Endodermal cell (in vitro differentiated cells): Measurements from ENCODE around the gene SETMAR. TPM values are rescaled to one million over a fixed set of nuclear protein-coding genes. Genes with fewer than 3 reads are reported as not detected.

Experiments
- DNase-seq: peaks from one replicate; pipeline ENCODE4 v3.0.0-alpha.2; 2017
- H3K27ac ChIP-seq: 2 replicates; pipeline ENCODE4 v1.5.1; 2013; ENCODE audit warnings: mild to moderate bottlenecking, low read depth, low read length, moderate library complexity
- H3K27me3 ChIP-seq: 2 replicates; pipeline ENCODE4 v1.6.1; 2013; ENCODE audit warnings: mild to moderate bottlenecking, low read length, moderate library complexity; ENCODE audit not compliant: insufficient read depth, control insufficient read depth, poor library complexity, severe bottlenecking
- H3K36me3 ChIP-seq: 2 replicates; pipeline ENCODE4 v1.7.0; 2013; ENCODE audit warnings: mild to moderate bottlenecking, low read length, moderate library complexity; ENCODE audit not compliant: control insufficient read depth, insufficient read depth
- H3K4me1 ChIP-seq: one replicate; pipeline ENCODE4 v1.7.0; 2013; ENCODE audit warnings: low read length; ENCODE audit not compliant: control insufficient read depth, insufficient read depth
- H3K4me3 ChIP-seq: 2 replicates; pipeline ENCODE4 v1.5.1; 2013; ENCODE audit warnings: mild to moderate bottlenecking, low read length, moderate library complexity
- H3K9ac ChIP-seq: 2 replicates; pipeline ENCODE4 v1.6.1; 2013; ENCODE audit warnings: mild to moderate bottlenecking, low read length, moderate library complexity; ENCODE audit not compliant: poor library complexity, severe bottlenecking; ENCODE audit errors: extremely low read depth
- H3K9me3 ChIP-seq: 2 replicates; pipeline ENCODE4 v1.6.1; 2013; ENCODE audit warnings: mild to moderate bottlenecking, low read length, moderate library complexity; ENCODE audit not compliant: control insufficient read depth
- H3K27ac Mint-ChIP-seq: 2 replicates; pipeline ENCODE4 v1.8.0; 2020; ENCODE audit warnings: mixed read lengths
- H3K27me3 Mint-ChIP-seq: 2 replicates; pipeline ENCODE4 v1.8.0; 2021; ENCODE audit warnings: mild to moderate bottlenecking, mixed read lengths; ENCODE audit not compliant: insufficient read depth
- H3K36me3 Mint-ChIP-seq: 2 replicates; pipeline ENCODE4 v1.8.0; 2020; ENCODE audit warnings: low read depth, mixed read lengths
- H3K4me1 Mint-ChIP-seq: 2 replicates; pipeline ENCODE4 v1.8.0; 2020; ENCODE audit warnings: mixed read lengths
- H3K4me3 Mint-ChIP-seq: 2 replicates; pipeline ENCODE4 v1.8.0; 2020; ENCODE audit warnings: mild to moderate bottlenecking, moderate library complexity, mixed read lengths
- H3K9me3 Mint-ChIP-seq: 2 replicates; pipeline ENCODE4 v1.8.0; 2020; ENCODE audit warnings: mild to moderate bottlenecking, mixed read lengths
- WGBS, 2 experiments: methylation state at CpG; one replicate each; pipeline versions ENCODE4 v1.1.5 to v1.1.7; 2013; ENCODE audit warnings: missing lambda C conversion rate in 2 of 2, mixed read lengths in 1 of 2; ENCODE audit not compliant: insufficient coverage in 1 of 2, insufficient read length in 1 of 2; 5-methylcytosine and 5-hydroxymethylcytosine counted together
- total RNA-seq, 2 donors: library from RNA; stranded (reverse); fragmentation: NEBNext Ultra II Directional in 1 of 2; extraction: Animal tissue kit (Norgen Biotek cat#: 25700) in 1 of 2; gene quantifications; 2 replicates in 1 of 2; 3 replicates in 1 of 2; pipeline ENCODE4 v1.2.1, GENCODE V29; 2021
- TF ChIP-seq, protein P1 (sequence below): fragments of 200-600 bp; sonication (generic); conservative IDR thresholded peaks from 2 replicates; pipeline ENCODE4 v1.5.0; 2021; ENCODE audit warnings: antibody characterized with exemption, mild to moderate bottlenecking

Gene SETMAR
- total RNA-seq, 2 donors from 2014 or later = 18.8 to 20.9 TPM

DNA sequence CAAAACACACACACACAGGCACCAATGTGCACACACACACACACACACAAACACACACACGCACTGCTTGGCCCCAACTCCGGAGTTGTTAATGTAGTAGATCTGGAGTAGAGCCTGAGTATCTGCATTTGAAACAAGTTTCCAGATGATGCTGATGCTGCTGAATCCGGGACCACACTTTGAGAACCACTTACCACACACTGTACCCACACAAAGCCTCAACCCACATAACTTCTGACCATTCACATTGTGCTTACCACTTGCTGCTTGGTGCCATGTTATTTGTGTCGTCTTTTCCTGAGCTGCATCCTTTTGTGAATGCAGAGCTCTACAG is 36.9 kb downstream of the SETMAR start:
- Histone ChIP-seq H3K36me3 (no peaks in the 10 kb centered on the region), H3K9ac (no peak overlapping the region), H3K4me1 (no peaks in the 10 kb centered on the region), H3K4me3 (no peak overlapping the region), H3K27me3 (no peaks in the 10 kb centered on the region), H3K27ac (no peak overlapping the region), H3K9me3 (no peaks in the 10 kb centered on the region)
- WGBS, 2 experiments = 95% methylated on average over 4 of the region's 4 CpGs; no CpG with 5 or more reads in 1 of the 2 experiments
- no peaks in the 10 kb centered on the region for H3K36me3 Mint-ChIP-seq
- no peaks in the 10 kb centered on the region for H3K9me3 Mint-ChIP-seq
- H3K4me3 Mint-ChIP-seq = no peak overlapping the region
- no peak overlapping the region for H3K27ac Mint-ChIP-seq
- DNase-seq = no peak
- peaks cover under 1% of the 10 kb centered on the region for H3K27me3 Mint-ChIP-seq
- H3K4me1 Mint-ChIP-seq = peaks cover 8% of the 10 kb centered on the region
- TF ChIP-seq, protein P1, sequence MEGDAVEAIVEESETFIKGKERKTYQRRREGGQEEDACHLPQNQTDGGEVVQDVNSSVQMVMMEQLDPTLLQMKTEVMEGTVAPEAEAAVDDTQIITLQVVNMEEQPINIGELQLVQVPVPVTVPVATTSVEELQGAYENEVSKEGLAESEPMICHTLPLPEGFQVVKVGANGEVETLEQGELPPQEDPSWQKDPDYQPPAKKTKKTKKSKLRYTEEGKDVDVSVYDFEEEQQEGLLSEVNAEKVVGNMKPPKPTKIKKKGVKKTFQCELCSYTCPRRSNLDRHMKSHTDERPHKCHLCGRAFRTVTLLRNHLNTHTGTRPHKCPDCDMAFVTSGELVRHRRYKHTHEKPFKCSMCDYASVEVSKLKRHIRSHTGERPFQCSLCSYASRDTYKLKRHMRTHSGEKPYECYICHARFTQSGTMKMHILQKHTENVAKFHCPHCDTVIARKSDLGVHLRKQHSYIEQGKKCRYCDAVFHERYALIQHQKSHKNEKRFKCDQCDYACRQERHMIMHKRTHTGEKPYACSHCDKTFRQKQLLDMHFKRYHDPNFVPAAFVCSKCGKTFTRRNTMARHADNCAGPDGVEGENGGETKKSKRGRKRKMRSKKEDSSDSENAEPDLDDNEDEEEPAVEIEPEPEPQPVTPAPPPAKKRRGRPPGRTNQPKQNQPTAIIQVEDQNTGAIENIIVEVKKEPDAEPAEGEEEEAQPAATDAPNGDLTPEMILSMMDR = no peak

DNA sequence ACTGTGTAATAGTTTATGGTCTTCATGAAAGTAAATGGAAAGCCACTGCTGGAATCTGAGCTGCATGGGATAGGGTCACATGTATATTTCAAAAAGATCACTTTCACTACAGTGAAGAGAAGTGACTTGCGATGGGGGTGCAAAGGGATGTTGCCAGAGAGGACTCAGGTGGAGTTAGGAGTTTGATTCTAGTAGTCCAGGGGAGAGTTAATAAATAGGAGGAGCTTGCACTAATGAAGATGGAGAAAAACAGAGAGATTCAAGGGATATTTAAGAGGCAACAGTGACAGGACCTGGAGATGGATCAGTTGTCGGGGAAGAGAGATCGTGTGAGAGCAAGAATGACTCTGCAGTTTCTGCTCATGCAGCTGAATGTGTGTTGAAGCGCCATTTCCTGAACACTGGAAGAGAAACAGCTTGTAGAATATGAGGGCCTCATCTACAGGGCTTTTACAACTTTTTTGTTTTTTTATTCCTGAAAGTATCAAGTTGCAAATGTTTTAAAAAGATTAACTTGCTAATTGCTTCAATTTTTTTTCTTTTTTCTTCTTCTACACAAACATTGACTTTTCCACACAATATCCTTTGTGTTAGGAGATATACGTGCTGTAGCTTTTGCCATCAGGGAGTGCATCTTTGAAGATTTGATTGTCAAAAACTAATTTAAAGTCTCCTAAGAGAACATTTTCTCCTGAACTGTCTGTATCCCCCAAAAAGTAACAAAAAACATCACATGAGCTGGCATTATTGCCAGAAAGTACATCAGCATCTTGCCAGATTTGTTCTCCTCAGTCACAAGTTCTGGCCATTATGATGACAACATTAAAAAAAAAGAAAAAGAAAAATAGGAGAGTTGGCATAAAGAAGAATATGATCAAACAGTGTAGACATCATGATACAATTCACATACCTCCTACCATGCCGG is 37.5 kb downstream of the SETMAR start:
- no peak overlapping the region for H3K4me3 Mint-ChIP-seq
- Histone ChIP-seq H3K9me3 (no peaks in the 10 kb centered on the region), H3K36me3 (no peaks in the 10 kb centered on the region), H3K4me3 (no peak overlapping the region), H3K27me3 (no peaks in the 10 kb centered on the region), H3K4me1 (no peaks in the 10 kb centered on the region), H3K9ac (no peak overlapping the region), H3K27ac (no peak overlapping the region)
- peaks cover 7% of the 10 kb centered on the region for H3K4me1 Mint-ChIP-seq
- WGBS, 2 experiments = 85 to 94% methylated on average over 4 to 6 of the region's 6 CpGs
- H3K27ac Mint-ChIP-seq = peak overlapping the region; percentile 0
- peaks cover 2% of the 10 kb centered on the region for H3K27me3 Mint-ChIP-seq
- H3K9me3 Mint-ChIP-seq = no peaks in the 10 kb centered on the region
- TF ChIP-seq, protein P1 = no peak
- DNase-seq = no peak
- no peaks in the 10 kb centered on the region for H3K36me3 Mint-ChIP-seq

DNA sequence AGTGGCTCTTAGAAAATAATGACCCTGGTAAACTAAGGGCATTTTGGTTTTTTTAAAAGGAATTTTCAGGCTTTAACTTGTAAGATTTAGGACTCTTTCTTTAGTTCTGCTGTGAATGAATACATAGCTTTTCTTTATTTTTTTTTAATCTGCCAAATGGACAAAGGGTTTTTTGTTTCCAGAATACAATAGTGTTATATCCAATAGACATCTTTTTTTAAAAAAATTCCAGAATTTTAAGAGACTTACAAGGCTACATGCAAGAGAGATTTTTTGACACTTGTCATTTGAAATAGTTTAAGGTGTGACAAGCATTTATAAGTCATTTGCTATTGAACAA is 38.1 kb downstream of the SETMAR start:
- DNase-seq = no peak
- no peaks in the 10 kb centered on the region for H3K27me3 ChIP-seq
- no peak overlapping the region for H3K9ac ChIP-seq
- H3K9me3 Mint-ChIP-seq = no peaks in the 10 kb centered on the region
- H3K9me3 ChIP-seq = no peaks in the 10 kb centered on the region
- no peak overlapping the region for H3K4me3 ChIP-seq
- H3K36me3 ChIP-seq = no peaks in the 10 kb centered on the region
- peaks cover 2% of the 10 kb centered on the region for H3K27me3 Mint-ChIP-seq
- no peak overlapping the region for H3K27ac Mint-ChIP-seq
- no peaks in the 10 kb centered on the region for H3K36me3 Mint-ChIP-seq
- no peak overlapping the region for H3K4me3 Mint-ChIP-seq
- H3K27ac ChIP-seq = no peak overlapping the region
- peaks cover 7% of the 10 kb centered on the region for H3K4me1 Mint-ChIP-seq
- no peaks in the 10 kb centered on the region for H3K4me1 ChIP-seq
- TF ChIP-seq, protein P1 = no peak
